ENCODE data around the gene EHD2.
"Not testable (repeated sequence)": the region's sequence is repeated elsewhere in the genome, so short reads cannot be mapped to it uniquely, and the experiment has no call there.

The EHD2 gene

GRCh38 chr19:47720669-47721422 lies 7.6 kb downstream of the EHD2 start:
- TF ChIP-seq CTCF (IDR thresholded peaks at IDR 0.05; ENCODE audit: low read depth, low read length, missing control alignments): no peak
- DNase-seq (ENCODE audit: low read depth): no peak
- no peak overlapping the region for H3K4me3 ChIP-seq (ENCODE audit: low read depth, low read length)
- in situ Hi-C loops (cut with HindIII; ENCODE audit: low sequenced_read_pairs): no loop called here

- no peak for DNase-seq (ENCODE audit: low read depth)
- no peak overlapping the region for H3K4me3 ChIP-seq (ENCODE audit: low read depth, low read length)
- no peak for TF ChIP-seq CTCF (IDR thresholded peaks at IDR 0.05; ENCODE audit: low read depth, low read length, missing control alignments)
- in situ Hi-C loops (cut with HindIII; ENCODE audit: low sequenced_read_pairs): no loop called here
Measured at GRCh38 chr19:47723581-47723940, 10.3 kb downstream of the EHD2 start.

GRCh38 chr19:47725759-47726401 lies 12.7 kb downstream of the EHD2 start:
- no peak for DNase-seq (ENCODE audit: low read depth)
- no peak overlapping the region for H3K4me3 ChIP-seq (ENCODE audit: low read depth, low read length)
- in situ Hi-C loops (cut with HindIII; ENCODE audit: low sequenced_read_pairs): no loop called here
- TF ChIP-seq CTCF (IDR thresholded peaks at IDR 0.05; ENCODE audit: low read depth, low read length, missing control alignments): no peak

- H3K4me3 ChIP-seq (ENCODE audit: low read depth, low read length): no peak overlapping the region
- in situ Hi-C loops (cut with HindIII; ENCODE audit: low sequenced_read_pairs): no loop called here
- DNase-seq (ENCODE audit: low read depth): no peak
- TF ChIP-seq CTCF (IDR thresholded peaks at IDR 0.05; ENCODE audit: low read depth, low read length, missing control alignments): no peak
Measured at GRCh38 chr19:47726467-47726866, 13.2 kb downstream of the EHD2 start.

- in situ Hi-C loops (cut with HindIII; ENCODE audit: low sequenced_read_pairs); DNase-seq (ENCODE audit: low read depth); H3K4me3 ChIP-seq (ENCODE audit: low read depth, low read length): not testable (repeated sequence)
Measured at GRCh38 chr19:47728295-47728694, 15.1 kb downstream of the EHD2 start.

GRCh38 chr19:47729468-47729798 lies 16.2 kb downstream of the EHD2 start:
- in situ Hi-C loops (cut with HindIII; ENCODE audit: low sequenced_read_pairs): no loop called here
- no peak for DNase-seq (ENCODE audit: low read depth)
- no peak for TF ChIP-seq CTCF (IDR thresholded peaks at IDR 0.05; ENCODE audit: low read depth, low read length, missing control alignments)
- H3K4me3 ChIP-seq (ENCODE audit: low read depth, low read length): peak overlapping the region; percentile 25

- peak overlapping the region; percentile 25 for H3K4me3 ChIP-seq (ENCODE audit: low read depth, low read length)
Measured at GRCh38 chr19:47729799-47730520, 16.7 kb downstream of the EHD2 start.

More at GRCh38 chr19:47729799-47730520, 16.7 kb downstream of the EHD2 start:
- DNase-seq (ENCODE audit: low read depth): no peak
- in situ Hi-C loops (cut with HindIII; ENCODE audit: low sequenced_read_pairs): no loop called here
- TF ChIP-seq CTCF (IDR thresholded peaks at IDR 0.05; ENCODE audit: low read depth, low read length, missing control alignments): no peak

Data from astrocyte of the cerebellum (primary cell).